Skin of body (tissue), 2 donors: ENCODE measurements around the gene CEP128. TPM values are rescaled to one million over a fixed set of nuclear protein-coding genes. Genes with fewer than 3 reads are reported as not detected.
A peak's percentile ranks its signal among the peaks of the same experiment; 100 is the strongest.

ENCODE experiments used
- DNase-seq: peaks from one replicate; lab custom pipeline; 2025; lab: John Stamatoyannopoulos, UW
- total RNA-seq: library from RNA; depleted of rRNA; stranded (reverse); fragments of >200 nt; gene quantifications from one replicate; pipeline ENCODE4 v1.2.3, GENCODE V29; 2014

CEP128 gene
- 11.8 TPM for total RNA-seq

DNA sequence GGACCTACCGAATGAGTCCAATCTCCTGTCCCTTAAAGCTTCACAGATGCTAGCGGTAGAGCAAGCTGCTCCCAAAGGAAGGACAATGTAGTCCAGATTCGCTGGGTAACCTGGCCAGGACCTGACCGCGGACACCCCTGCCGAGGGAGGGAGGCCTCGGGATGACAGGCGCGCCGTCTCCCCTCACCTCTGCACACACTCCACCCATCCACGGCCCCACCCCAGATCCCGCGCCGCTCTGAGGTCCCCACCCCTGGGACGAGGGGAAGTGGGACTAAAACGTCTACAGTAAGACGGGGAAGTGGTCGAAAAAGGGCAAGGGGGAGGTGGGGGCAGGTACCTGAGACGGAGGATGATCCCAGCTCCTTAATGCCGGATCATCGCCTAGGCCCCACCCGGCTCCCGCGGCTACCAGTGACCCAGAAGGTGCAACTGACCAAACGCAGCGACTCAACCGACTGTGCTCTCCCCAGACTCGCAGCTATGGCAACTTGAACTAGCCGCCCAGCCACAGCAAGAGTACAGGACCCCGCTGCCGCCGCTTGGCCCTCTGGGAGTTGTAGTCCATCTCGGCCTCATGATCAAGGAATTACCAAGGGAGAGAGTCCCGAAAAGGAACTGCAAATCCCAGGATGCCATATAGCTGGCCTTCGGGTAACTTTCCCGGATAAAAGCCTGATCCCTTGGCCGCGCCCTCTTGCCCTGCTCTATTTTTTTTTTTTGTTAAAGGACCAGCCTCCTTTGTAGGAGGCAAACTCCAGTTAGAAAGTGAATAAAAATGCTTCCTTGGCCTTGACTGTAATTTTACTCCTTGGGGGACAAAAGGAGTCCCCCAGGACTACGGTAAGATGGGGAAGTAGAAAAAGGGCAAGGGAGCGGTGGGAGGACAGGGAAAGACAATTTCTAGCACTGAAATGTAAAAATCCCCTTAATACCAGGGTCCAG, at the start of gene CEP128:
Gene CEP128 (minus strand): TSS at position 498 of the 945 bp plus-strand sequence.
- DNase-seq = peak; percentile 96

DNA sequence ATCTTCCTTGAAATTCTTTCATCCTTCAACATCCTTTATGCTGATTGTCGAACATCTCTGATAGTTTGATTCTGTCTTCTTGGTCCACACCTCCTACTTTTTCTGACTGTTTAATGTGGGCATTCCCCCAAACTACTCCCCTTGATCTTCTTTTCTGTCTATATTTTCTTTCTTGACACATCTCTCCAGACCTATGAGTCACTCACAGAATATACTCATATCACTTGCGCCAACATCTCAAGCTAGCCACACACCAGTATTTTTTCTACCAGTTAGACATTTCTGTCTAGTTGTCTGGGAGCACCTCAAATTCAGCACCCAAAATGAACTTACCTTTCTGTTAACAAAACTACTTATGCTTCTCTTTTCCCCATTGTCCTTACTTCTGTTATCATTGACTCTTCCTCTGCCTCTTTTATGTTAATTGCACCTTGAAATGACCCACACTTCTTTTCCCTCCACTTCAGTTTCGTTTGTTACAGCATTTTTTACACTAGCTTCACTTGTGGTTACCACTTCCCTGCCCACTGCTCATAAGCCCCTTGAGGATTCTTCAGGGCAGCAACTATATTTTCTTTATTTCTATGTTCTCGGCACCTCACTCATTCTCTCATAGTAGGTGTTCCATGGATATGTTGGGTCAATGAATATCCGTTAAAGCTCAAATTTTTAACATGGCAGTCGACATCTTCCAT, 47.3 kb upstream of the CEP128 start:
- DNase-seq = no peak

DNA sequence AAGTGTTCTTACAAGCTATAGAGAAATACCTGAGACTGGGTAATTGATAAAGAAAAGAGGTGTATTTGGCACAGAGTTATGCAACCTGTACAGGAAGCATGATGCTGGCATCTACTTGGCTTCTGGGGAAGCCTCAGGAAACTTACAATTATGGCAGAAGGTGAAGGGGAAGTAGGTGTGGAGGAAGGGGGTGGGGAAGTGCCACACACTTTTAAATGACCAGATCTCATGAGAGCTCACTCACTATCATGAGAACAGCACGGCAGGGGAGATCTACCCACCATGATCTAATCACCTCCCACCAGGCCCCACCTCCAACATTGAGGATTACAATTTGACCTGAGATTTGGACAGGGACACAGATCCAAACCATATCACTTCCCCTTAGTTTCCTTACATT, 46.7 kb upstream of the CEP128 start:
- no peak for DNase-seq

DNA sequence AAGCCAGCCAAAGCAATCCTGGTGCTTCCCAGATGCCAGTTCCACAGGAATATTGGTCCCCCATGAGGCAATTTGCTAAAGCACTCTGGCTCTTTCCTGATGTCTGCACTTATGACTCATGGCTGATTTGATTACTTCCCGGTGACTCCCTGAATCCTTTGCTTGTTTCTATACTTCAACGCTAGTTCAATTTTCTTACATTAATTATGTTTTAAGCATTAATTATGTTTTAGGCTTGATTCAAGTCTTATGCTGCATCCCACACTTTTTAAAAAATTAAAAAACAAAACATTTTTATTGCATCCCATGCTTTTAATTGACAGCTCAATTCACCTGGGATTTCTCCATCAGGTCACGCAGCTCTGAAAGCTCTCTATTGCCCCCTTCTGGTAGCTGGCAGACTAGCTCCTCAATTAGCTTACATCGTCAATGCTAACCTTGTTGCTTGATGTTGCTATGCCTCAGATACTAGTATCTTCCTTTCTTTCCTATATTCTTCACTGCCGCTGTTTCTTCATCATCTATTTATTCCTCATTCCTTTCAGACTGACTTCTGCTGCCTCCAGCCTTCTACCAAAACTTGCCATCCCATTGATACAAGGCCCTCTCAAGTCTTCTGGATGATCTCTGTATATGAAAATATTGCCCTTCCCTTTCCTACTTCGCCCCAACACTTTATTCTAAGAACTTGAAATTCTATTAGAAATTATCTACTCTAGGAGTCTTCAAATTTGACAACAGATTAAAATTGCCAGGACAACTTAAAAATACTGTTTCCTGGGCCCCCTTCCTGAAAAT, 45.9 kb upstream of the CEP128 start:
- peak; percentile 63 for DNase-seq

DNA sequence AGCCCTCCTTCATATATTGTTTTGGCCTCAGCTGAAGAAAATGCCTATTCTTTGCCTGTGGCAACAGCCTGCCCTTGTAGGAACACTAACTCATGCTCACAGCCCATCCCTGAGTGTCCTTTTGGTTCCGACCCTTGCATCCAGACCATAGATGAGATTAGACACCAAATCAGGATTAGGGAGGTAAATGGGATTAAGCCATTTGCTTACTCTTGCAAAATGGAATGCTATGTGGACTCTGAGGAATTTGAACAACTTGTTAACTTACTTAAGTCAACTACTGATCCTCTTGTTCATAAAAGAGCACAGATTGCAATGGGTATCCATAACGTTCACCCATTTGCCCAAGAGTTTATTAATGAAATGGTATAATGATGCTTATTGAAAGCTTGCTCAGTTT, 41.2 kb upstream of the CEP128 start:
- no peak for DNase-seq

DNA sequence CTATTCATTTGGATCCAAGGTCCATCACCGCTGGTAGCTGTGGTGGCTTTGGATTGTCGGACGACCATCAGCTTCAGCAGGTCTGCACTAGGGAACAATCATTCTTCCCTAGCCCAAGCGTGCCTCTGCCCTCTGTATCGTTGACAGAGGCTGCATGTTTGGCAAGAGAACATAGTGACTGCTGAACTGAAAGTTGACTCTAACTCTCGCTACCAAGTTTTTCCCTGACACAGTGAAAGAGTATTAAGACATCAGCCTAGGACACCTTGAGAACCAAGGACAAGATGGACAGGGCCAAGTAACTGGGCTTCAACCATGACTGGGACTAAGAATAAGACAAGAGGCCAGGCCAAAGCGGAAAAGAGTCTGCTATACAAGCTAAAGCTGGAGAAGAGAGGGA, 40.1 kb upstream of the CEP128 start:
- no peak for DNase-seq

DNA sequence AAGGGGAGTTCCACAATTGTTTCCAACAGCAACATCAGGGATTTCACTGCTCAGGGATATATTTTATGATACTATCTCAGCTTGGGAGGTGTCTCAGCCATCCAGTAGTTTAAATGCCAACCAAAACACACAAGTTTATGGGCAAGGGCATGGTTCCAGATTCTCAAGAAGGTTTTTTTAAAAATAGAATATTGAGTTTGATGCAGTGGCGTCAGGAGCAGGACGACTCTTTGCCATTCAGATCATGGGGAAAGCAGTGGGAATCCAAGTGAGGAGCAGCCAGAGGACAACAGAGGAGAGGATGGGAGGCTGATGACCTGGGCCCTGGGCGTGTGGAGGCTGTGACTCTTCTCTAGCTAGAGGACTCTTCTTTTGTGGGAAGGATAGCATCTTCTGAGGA, 39.6 kb upstream of the CEP128 start:
- no peak for DNase-seq

DNA sequence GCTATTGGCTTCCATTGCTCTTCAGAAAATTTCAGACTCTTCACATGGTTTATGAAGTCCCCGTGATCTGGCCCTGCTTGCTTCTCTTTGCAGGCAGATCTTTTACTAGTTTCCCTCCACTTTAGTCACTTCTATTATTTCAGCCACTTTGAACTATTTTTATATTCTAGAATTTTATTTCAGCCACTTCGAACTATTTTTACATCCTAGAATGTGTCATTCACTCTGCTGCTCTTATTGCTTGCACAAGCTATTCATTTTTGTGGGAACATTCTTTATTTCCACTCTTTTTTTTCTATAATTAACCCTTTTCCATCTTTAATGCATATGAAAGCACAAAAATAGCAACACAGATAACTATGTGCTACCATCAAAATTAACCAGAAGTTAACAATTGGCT, 38.4 kb upstream of the CEP128 start:
- DNase-seq = no peak

DNA sequence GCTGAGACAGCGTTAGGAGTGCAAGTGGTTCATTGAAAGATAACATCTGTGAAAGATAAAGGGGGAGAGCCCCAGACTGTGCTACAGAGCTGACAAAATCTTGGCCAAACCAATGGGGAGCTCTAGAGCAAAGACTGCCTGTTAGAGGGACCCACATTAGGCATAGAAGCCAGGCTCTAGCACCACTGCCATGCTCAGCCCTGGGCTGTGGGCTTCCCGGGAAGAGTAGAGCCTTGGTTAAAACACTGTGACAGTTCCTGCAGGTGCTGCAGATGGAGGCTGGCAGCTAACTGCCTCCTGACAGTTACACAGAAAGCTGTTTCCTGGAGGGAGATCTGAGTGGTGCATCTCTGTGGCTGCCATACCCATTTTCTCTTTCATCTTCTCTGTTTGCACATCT, 36.9 kb upstream of the CEP128 start:
- DNase-seq = no peak

DNA sequence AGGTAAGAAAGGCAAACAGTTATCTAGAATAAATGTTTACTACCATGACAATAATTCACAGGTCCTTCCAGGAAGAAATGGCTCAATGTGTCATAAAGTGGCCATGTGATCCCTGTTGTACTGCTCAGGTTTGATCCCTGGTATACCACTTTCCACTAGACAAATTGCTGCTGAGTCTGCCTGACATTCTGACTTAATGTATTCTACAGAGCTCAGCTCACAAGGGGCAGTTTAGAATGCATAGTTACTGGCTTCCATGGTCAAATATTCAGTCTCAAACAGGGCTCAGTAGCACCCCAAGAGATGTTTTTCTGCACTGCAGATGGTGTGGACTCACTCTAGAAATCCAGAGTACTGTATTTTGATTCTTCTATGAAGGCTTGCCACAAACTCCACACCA, 35.7 kb upstream of the CEP128 start:
- DNase-seq = no peak

DNA sequence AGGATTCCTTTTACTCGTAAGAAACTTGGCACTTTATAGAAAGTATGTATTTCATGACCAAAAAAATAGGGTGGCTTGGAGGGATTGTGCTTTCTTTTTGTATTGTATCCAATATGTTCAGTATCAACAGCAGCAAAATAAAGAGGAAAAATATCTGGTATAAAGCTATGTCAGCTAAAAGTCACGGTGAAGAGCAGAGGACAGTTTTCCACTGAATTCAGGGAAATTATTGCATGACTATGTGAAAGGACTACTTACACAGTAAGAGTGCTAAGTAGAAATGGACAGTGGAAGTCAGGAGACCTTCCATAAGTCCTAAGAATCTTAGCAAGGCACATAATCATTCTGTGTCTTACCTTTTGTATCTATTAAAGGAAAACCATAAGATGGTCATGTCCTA, 33.1 kb upstream of the CEP128 start:
- DNase-seq = no peak

DNA sequence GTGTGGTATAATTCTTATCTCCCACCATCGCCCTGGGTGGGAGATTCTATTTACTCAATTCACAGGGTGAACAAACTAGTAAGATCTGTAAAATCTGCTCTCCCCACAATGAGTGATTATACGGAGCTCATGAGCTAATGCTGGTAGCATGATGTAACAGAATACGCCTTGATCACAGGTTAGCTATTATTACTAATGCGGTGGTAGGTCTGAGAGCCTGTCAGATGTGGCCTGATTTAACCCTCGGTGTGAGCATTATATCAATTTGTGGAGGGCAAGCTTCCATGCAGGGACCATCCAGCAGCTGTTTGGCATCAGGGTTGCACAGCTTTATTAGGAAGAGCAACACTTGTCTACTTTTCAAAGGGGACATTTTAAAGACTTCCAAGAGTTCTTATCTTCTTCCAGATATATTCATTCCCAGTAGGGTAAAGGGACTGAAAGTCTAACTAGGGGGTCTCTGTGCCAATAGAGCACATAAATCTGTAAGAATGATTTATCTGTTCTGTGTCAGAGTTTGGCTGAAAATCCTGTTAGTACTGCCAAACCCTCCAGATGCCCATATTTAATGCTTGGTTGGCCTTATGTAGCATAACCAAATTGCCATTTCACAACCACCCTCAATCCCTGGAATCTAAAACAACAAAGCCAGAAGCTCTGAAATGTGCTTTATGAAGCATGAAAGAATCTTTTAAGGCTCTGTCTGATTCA, 32.5 kb upstream of the CEP128 start:
- peak; percentile 61 for DNase-seq

DNA sequence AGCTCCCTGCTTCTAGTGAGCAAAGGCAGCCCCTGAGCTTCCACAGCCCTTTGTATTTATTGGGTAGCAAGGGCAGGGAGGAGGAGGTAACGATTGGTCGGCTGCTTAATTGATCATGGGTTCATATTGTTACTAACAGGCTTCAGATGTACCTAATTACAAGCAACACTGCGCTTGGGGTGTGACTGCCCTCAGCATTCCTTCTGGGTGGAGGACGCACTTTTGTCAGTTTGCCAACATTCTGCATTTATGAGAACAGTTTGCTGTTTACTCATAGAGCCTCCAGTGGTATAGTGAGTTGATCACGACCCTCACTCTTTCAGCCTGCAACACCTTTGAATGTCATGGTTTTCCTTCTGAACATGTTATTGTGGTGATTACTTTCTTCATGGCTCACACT, 23.5 kb upstream of the CEP128 start:
- no peak for DNase-seq

DNA sequence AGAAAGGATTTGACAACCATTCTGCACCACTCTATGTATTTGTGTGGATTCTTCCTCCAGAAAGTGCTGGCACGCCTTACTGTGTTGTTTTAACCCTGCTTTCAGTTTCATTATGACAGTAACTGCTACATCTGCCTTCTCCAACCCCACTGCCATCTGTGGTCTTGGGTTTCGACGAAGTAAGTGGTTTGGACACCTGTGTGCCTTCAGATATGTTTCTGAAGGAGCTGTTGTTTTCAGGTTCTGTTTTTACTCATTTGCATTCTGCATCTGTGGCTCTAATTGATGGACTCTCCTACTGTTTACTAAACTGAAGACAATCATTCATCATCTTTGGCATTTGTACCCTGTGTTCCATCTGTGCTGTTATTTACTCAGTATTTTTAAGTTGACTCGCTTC, 18.0 kb upstream of the CEP128 start:
- no peak for DNase-seq

DNA sequence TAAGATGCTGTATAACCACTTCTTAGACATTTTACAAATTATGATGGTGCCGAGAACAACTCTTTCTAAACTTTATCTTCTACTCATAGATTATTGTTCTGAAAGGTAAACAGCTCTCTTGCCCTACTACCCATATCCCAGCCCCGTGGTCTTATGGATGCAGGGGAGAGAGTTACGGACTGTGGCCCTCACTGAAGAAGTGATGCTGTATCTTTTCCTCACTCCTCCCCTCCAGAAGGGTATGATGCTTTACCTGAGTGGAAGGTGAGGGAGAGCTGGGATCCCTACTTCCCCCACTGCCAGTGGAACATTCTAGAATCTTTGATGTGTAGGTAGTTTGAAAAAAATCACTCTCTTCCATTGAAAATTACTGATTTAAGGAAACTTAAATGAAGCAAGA, 17.4 kb upstream of the CEP128 start:
- no peak for DNase-seq

DNA sequence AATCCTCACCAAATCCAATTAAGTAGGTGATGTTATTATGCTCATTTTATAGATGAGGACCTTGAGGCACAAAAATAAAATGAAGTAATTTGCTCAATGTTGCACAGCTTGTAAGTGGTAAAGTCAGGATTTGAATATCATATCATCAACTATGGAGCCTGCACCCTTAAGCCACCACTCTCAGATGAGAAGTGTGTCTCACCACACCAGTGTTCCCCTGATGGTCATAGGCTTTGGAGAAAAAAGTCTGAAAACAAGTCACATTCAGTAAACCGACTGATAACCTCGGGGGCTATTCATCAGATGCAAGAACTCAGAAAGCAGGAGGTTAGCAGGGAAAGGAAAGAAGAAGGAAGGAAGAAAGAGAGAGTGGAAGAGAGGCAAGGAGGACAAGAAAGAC, 16.7 kb upstream of the CEP128 start:
- DNase-seq = no peak

DNA sequence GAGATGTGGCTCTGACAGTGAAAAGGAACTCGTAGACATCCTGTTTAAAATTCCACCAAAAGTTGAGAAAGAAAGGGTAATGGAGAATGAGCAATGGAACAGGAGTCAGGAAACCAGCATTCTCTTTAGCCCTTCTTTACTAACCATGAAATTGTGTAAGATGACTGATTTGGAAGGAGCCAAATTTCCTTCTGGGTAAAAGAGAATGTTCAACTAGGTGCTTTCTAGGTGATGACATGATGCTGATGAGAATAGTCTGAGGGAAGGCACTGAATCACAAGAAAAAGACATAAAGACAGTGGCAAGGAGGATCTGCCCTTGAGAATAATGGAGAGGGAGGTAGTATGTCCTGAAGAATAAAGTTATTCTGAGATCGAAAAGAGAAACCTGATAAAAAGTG, 16.1 kb upstream of the CEP128 start:
- no peak for DNase-seq

DNA sequence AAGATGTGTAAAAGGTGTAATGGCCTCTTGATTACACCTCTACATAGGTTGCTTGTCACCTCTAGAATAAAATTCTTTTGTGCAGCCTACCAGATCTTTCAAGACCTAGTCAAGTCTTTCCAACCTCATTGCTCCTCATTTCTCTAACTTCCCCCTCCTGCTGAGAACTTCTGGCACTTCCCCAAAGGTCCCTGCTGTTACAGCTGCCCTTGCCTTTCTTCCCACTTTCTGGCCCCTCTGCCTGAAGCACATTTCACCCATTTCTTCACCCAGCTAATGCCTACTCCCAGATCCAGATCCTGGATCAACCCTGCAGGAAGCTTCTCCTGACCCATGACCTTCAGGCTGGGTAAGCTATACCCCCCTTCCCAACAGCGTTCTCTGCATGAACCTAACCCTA, 15.4 kb upstream of the CEP128 start:
- no peak for DNase-seq

DNA sequence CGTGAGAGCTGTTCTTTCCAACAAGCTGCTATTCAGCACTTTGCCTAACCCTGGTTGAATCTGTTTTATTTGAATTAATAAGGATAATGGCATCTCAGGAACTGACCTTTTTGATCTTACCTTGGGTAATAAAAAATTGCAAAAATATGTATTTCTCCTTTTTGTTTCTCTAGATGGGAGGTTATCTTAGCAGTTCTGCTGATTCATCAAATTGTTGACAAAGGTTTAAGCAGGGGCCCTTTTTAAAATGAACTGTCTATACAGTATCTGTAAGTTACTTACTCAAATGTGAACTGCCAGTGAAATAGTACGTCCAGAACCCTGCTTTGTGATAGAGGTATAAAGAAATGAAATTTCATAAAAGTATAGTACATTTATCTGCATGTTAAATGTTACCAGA, 14.6 kb upstream of the CEP128 start:
- no peak for DNase-seq

DNA sequence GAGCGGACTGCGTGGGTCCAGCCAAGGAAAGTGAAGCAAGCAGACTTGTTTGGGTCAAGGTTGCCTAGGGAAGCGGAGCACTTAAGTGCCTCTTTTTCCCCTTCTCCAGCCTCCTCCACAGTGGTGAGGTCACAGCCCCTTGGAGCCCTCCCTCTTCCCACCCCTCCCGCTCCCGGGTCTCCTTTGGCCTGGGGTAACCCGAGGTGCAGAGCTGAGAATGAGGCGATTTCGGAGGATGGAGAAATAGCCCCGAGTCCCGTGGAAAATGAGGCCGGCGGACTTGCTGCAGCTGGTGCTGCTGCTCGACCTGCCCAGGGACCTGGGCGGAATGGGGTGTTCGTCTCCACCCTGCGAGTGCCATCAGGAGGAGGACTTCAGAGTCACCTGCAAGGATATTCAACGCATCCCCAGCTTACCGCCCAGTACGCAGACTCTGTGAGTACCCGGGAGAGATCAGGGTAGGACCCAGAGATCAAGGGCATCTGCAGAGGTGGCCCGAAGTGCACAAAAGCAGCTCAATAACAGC, 13.9 kb upstream of the CEP128 start, which contains the start of gene TSHR:
Gene TSHR (plus strand): TSS at position 206 of the 526 bp plus-strand sequence. CDS start 60 bp downstream, at position 266.
- no peak for DNase-seq
